Peyer's patch (tissue), 4 donors: ENCODE results near the gene GABARAP. TPM values are rescaled to one million over a fixed set of nuclear protein-coding genes. Genes with fewer than 3 reads are reported as not detected.

ENCODE experiments used
- DNase-seq, 3 donors: peaks; one replicate each; pipeline ENCODE4 v3.0.0-alpha.2; 2017 to 2019
- H3K27ac ChIP-seq, 4 donors: fragments of 200-600 bp; sonication (generic); one replicate each; pipeline ENCODE4 v1.5.1; 2016 to 2019
- H3K27me3 ChIP-seq, 2 donors: fragments of 200-600 bp; sonication (generic); one replicate each; pipeline ENCODE4 v1.5.1; 2019
- H3K36me3 ChIP-seq, 3 donors: fragments of 200-600 bp; sonication (generic); one replicate each; pipeline ENCODE4 v1.5.1; 2016 to 2019
- H3K4me1 ChIP-seq, 4 donors: fragments of 200-600 bp; sonication (generic); one replicate each; pipeline ENCODE4 v1.5.1; 2016 to 2019
- H3K4me3 ChIP-seq, 4 donors: fragments of 200-600 bp; sonication (generic); 1 replicate in 3 of 4; 2 replicates in 1 of 4; pipeline ENCODE4 v1.5.1; 2016 to 2019; ENCODE audit warnings: mild to moderate bottlenecking in 1 of 4
- H3K9me3 ChIP-seq, 4 donors: fragments of 200-600 bp; sonication (generic); one replicate each; pipeline ENCODE4 v1.5.1; 2016 to 2019; ENCODE audit warnings: mild to moderate bottlenecking in 1 of 4
- POLR2A ChIP-seq, 2 donors: fragments of 450-650 bp; IDR thresholded peaks; one replicate each; pipeline ENCODE4 v1.5.1; 2017; ENCODE audit warnings: antibody characterized with exemption in 2 of 2, mild to moderate bottlenecking in 2 of 2, moderate library complexity in 2 of 2
- total RNA-seq, 4 donors: library from RNA; depleted of rRNA; stranded (reverse); fragments of >200 nt; gene quantifications; one replicate each; pipeline ENCODE4 v1.1.0, GENCODE V29; 2016
- TF ChIP-seq, protein P1 (sequence below), 6 experiments: fragments of 450-650 bp in 4 of 6; fragments of 200-600 bp in 2 of 6; sonication (generic) in 1 of 6; IDR thresholded peaks; one replicate each; pipeline ENCODE4 v1.5.1; 2017 to 2019; ENCODE audit warnings: antibody characterized with exemption in 6 of 6, mild to moderate bottlenecking in 3 of 6, moderate library complexity in 1 of 6

GABARAP gene
- total RNA-seq, 4 donors from 2014 or later = 288 to 521 (median 367) TPM

- no peak for DNase-seq
Observed at GRCh38 chr17:7236808-7237207, 5.4 kb downstream of the GABARAP start.

DNA sequence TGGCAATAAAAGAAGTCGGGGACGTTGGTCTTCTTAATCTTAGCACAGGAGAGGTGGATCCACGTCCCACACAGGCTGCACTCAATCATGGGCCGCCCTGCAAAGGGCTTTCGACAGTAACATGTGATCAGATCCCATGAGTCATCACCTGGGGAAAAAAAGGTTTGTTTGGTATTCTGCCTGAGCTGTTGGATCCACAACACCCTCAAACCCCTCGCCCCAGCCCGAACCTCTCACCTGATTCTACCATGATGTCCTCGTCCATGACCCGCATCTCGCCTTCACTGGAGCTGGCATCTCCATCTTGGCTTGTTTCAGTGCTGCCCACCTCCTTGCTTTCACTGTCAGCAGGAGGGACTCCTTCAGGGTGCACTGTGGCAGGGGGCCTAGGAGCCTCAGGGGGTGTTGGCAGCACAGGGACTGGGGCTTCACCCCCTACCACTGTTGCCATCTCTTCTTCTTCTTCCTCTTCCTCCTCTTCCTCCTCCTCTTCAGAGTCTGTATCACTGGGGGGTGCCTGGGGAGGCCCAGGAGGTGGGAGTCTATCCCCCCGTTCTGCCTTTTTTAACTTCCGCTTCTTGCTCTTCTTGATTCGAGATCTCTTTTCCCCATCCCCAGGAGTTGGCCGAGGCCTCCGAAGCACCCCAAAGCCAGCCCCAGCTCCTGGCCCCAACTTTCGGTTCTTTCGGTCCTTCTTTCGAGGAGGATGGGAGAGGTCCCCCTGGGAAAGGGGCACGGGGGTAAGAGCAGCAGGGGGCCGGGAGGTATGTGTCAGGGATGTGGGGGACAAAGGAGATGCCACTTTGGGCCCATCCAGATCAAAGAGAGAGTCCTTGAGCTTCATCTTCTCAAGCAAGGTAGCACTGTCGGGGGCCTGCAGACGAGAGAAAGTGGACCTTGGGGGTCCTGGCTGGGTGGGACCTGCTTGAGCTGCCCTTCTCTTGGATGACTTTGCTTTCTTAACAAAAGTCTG lies 6.3 kb downstream of the GABARAP start:
- no peak for TF ChIP-seq POLR2A (IDR thresholded peaks at IDR 0.05)
- TF ChIP-seq, protein P1, sequence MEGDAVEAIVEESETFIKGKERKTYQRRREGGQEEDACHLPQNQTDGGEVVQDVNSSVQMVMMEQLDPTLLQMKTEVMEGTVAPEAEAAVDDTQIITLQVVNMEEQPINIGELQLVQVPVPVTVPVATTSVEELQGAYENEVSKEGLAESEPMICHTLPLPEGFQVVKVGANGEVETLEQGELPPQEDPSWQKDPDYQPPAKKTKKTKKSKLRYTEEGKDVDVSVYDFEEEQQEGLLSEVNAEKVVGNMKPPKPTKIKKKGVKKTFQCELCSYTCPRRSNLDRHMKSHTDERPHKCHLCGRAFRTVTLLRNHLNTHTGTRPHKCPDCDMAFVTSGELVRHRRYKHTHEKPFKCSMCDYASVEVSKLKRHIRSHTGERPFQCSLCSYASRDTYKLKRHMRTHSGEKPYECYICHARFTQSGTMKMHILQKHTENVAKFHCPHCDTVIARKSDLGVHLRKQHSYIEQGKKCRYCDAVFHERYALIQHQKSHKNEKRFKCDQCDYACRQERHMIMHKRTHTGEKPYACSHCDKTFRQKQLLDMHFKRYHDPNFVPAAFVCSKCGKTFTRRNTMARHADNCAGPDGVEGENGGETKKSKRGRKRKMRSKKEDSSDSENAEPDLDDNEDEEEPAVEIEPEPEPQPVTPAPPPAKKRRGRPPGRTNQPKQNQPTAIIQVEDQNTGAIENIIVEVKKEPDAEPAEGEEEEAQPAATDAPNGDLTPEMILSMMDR (IDR thresholded peaks at IDR 0.05) = no peak
- H3K4me1 ChIP-seq = peaks cover 0 to 54% (median 20%) of the 10 kb centered on the region in 4 donors
- peak overlapping the region in 2 of 4 donors; percentile 91 to 96 for H3K27ac ChIP-seq
- no peaks in the 10 kb centered on the region for H3K9me3 ChIP-seq
- H3K36me3 ChIP-seq = peaks cover 0 to 32% (median 0%) of the 10 kb centered on the region in 3 donors
- DNase-seq = peak in 1 of 3 donors; percentile 56
- H3K4me3 ChIP-seq = no peak overlapping the region
- no peaks in the 10 kb centered on the region for H3K27me3 ChIP-seq

More at GRCh38 chr17:7236808-7237207, 5.4 kb downstream of the GABARAP start:
- peaks cover 0 to 34% (median 0%) of the 10 kb centered on the region in 3 donors for H3K36me3 ChIP-seq
- no peaks in the 10 kb centered on the region for H3K9me3 ChIP-seq
- peak overlapping the region in 1 of 4 donors; percentile 99 for H3K27ac ChIP-seq
- H3K4me1 ChIP-seq = peaks cover 0 to 60% (median 24%) of the 10 kb centered on the region in 4 donors
- H3K4me3 ChIP-seq = no peak overlapping the region
- no peaks in the 10 kb centered on the region for H3K27me3 ChIP-seq
- TF ChIP-seq, protein P1 (IDR thresholded peaks at IDR 0.05) = no peak
- TF ChIP-seq POLR2A (IDR thresholded peaks at IDR 0.05) = no peak

DNA sequence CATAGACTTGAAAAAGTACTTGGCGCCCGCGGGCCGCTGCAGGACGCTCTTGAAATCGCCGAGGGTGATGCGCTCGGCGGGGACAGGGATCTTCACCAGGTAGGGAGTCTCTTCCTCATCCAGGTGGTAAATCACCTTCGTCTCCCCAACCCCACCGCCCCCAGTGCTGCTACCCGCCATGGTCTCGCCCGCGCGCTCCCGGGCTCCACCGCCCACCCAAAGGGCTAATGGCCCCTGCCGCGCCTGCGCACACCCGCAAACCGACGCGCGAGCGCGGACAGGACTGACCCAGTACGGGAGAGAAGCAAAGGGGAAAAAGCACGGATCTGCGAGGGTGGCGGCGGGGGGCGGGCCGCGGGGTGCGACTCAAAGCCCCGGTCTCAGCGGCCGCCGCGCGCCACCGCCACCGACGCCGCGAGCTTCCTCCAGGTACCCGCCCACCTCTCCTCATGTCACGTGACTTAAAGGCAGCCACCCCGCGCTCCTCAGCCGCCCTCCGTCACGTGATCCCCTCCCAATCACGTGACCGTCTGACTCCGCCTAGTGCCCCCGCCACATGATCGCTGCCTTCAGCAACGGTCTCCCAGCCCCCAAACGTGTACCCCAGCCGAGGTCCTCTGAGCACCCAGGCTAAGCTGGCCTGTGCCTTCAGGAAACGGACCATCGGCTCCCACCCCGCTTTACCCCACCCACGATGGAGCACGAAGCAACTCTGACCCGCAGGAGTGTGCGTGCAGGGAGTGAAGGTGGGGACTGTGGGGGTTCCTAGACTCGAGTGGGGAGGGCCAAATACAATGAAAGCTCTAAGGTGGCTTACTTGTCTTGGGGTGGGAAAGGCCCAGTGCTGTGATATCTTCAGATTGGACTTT lies 7.9 kb downstream of the GABARAP start, which contains the start of gene DVL2:
TSS of gene DVL2 (minus strand) at position 435 of the 869 bp plus-strand sequence. CDS start at position 180, 255 bp downstream.
- Histone ChIP-seq H3K4me3 (peak within 1 kb of the TSS; percentile 76 to 91 (median 90)), H3K27ac (peak within 1 kb of the TSS; percentile 74 to 96 (median 90)), H3K9me3 (no peaks in the 10 kb centered on the region), H3K36me3 (peaks cover 0 to 34% (median 0%) of the 10 kb centered on the region in 3 donors), H3K4me1 (peaks cover 0 to 41% (median 11%) of the 10 kb centered on the region in 4 donors), H3K27me3 (no peaks in the 10 kb centered on the region)
- peak; percentile 73 to 77 for TF ChIP-seq POLR2A (IDR thresholded peaks at IDR 0.05)
- TF ChIP-seq, protein P1 (IDR thresholded peaks at IDR 0.05) = peak in 1 of 6 experiments; percentile 18
- peak; percentile 96 to 98 (median 98) for DNase-seq

DNA sequence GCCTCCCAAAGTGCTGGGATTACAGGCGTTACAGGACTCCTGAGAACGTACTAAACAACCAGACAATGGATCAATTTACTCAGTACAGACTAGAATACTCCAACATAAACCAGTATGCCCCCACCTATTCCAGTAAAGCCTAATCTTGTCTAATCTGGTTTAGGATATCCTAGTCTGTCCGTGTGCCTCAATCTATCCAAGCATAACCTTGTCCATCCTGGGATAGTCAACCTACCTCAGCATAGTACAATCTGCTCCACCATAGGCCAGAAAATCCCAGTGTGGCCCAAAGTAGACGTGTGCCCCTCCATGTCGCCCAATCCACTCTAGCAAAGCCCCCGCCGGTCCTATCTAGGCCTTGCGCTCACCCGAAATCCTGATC lies 8.6 kb downstream of the GABARAP start:
- Histone ChIP-seq H3K4me1 (peaks cover 0 to 41% (median 11%) of the 10 kb centered on the region in 4 donors), H3K27me3 (no peaks in the 10 kb centered on the region), H3K4me3 (peak overlapping the region; percentile 76 to 91 (median 90)), H3K36me3 (peaks cover 0 to 41% (median 0%) of the 10 kb centered on the region in 3 donors), H3K9me3 (no peaks in the 10 kb centered on the region), H3K27ac (peak overlapping the region; percentile 74 to 96 (median 90))
- TF ChIP-seq, protein P1 (IDR thresholded peaks at IDR 0.05) = no peak
- no peak for DNase-seq

- peaks cover 0 to 36% (median 11%) of the 10 kb centered on the region in 4 donors for H3K4me1 ChIP-seq
- peaks cover 0 to 54% (median 0%) of the 10 kb centered on the region in 3 donors for H3K36me3 ChIP-seq
Observed at GRCh38 chr17:7232114-7232513, 10.1 kb downstream of the GABARAP start.

More at GRCh38 chr17:7232114-7232513, 10.1 kb downstream of the GABARAP start:
- H3K4me3 ChIP-seq = no peak overlapping the region
- no peak for TF ChIP-seq POLR2A (IDR thresholded peaks at IDR 0.05)
- TF ChIP-seq, protein P1 (IDR thresholded peaks at IDR 0.05) = no peak
- H3K27ac ChIP-seq = no peak overlapping the region
- no peaks in the 10 kb centered on the region for H3K9me3 ChIP-seq
- no peaks in the 10 kb centered on the region for H3K27me3 ChIP-seq
- no peak for DNase-seq
